ENCODE measurements around the gene PCDHA3.
"Not testable (repeated sequence)": the region's sequence is repeated elsewhere in the genome, so short reads cannot be mapped to it uniquely, and the experiment has no call there.

The PCDHA3 gene

GRCh38 chr5:140800816-140801493 is at the start of gene PCDHA3:
PCDHA3 (plus strand) TSS chr5:140801057.
- no peaks in the 10 kb centered on the region for H3K27me3 Mint-ChIP-seq (ENCODE audit: low read depth)
- H3K9me3 Mint-ChIP-seq: peaks cover 21% of the 10 kb centered on the region
- no peaks in the 10 kb centered on the region for H3K4me1 Mint-ChIP-seq (ENCODE audit: low read depth)
- peak within 1 kb of the TSS; percentile 6 for H3K27ac Mint-ChIP-seq
- no peaks in the 10 kb centered on the region for H3K36me3 Mint-ChIP-seq (ENCODE audit: low read depth)
- no peak within 1 kb of the TSS for H3K4me3 Mint-ChIP-seq

GRCh38 chr5:140753561-140753960 is 47.3 kb upstream of the PCDHA3 start:
- H3K27ac Mint-ChIP-seq: no peak overlapping the region
- no peaks in the 10 kb centered on the region for H3K36me3 Mint-ChIP-seq (ENCODE audit: low read depth)
- no peak overlapping the region for H3K4me3 Mint-ChIP-seq
- no peaks in the 10 kb centered on the region for H3K27me3 Mint-ChIP-seq (ENCODE audit: low read depth)
- peaks cover 78% of the 10 kb centered on the region for H3K9me3 Mint-ChIP-seq
- H3K4me1 Mint-ChIP-seq (ENCODE audit: low read depth): no peaks in the 10 kb centered on the region

DNA sequence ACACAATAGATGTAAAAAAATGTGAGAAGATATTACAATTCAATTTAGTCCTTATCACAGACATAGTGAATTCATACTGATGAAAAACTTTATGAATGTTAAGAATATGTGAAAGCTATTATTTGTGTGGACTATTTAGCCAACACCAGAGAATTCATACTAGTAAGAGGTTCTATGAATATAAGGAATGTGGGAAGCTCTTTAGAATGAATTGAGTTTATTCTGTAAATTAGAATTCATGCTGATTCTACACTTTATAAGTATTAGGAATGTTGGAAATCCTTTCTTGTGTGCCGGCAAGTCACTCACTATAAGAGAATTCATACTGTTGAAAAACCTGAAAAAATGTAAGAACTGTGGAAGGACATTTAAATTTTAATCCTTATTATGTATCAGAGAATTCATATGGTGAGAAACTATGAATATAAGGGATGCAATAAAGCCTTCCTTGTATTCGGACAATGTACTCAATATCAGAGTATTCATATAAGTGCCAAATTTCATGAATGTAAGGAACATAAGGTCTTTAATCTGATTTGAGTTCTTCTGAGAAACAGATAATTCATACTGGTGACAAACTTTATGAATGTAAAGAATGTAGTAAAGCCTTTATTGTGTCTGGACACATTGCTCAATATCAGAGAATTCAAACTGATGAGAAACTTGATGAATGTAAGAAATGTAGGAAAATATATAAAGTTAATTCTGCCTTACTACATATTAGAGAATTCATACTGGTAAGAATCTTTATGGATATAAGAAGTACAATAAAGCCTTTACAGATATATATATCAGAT is 36.5 kb upstream of the PCDHA3 start:
- Mint-ChIP-seq H3K9me3 (peaks cover 79% of the 10 kb centered on the region), H3K27ac (no peak overlapping the region), H3K4me1 (ENCODE audit: low read depth) (no peaks in the 10 kb centered on the region), H3K4me3 (no peak overlapping the region), H3K36me3 (ENCODE audit: low read depth) (peaks cover 3% of the 10 kb centered on the region), H3K27me3 (ENCODE audit: low read depth) (no peaks in the 10 kb centered on the region)

DNA sequence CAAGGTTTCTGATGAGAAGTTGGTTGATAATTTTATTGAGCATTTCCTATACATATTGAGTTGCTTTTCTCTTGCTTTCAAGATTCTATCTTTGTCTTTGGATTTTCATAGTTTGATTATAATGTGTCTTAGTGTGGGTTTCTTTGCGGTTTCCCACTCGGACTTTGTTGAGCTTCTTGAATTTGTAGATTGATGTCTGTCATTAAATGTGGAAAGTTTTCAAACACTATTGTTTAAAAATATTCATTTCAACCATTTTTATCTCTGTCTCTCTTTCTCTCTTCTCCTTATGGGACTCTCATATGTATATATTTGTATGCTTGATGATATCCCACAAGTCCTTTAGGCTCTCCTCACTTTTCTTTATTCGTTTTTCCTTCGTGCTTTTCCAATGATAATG is 33.4 kb upstream of the PCDHA3 start:
- Mint-ChIP-seq H3K9me3 (peaks cover 81% of the 10 kb centered on the region), H3K27ac (no peak overlapping the region), H3K4me1 (ENCODE audit: low read depth) (no peaks in the 10 kb centered on the region), H3K36me3 (ENCODE audit: low read depth) (peaks cover 3% of the 10 kb centered on the region), H3K4me3 (no peak overlapping the region), H3K27me3 (ENCODE audit: low read depth) (no peaks in the 10 kb centered on the region)

- Mint-ChIP-seq H3K27ac (no peak overlapping the region), H3K9me3 (peaks cover 76% of the 10 kb centered on the region), H3K4me1 (ENCODE audit: low read depth) (no peaks in the 10 kb centered on the region)
Measured at GRCh38 chr5:140780512-140780911, 20.3 kb upstream of the PCDHA3 start.

GRCh38 chr5:140785905-140786686 is 14.8 kb upstream of the PCDHA3 start, which contains the start of gene PCDHA1:
PCDHA1 (plus strand) TSS chr5:140786140.
- H3K36me3 Mint-ChIP-seq (ENCODE audit: low read depth): peaks cover 4% of the 10 kb centered on the region
- no peaks in the 10 kb centered on the region for H3K27me3 Mint-ChIP-seq (ENCODE audit: low read depth)
- no peaks in the 10 kb centered on the region for H3K4me1 Mint-ChIP-seq (ENCODE audit: low read depth)
- no peak within 1 kb of the TSS for H3K4me3 Mint-ChIP-seq
- no peak within 1 kb of the TSS for H3K27ac Mint-ChIP-seq
- peaks cover 39% of the 10 kb centered on the region for H3K9me3 Mint-ChIP-seq

More at GRCh38 chr5:140780512-140780911, 20.3 kb upstream of the PCDHA3 start:
- Mint-ChIP-seq H3K4me3 (no peak overlapping the region), H3K27me3 (ENCODE audit: low read depth) (no peaks in the 10 kb centered on the region), H3K36me3 (ENCODE audit: low read depth) (no peaks in the 10 kb centered on the region)

DNA sequence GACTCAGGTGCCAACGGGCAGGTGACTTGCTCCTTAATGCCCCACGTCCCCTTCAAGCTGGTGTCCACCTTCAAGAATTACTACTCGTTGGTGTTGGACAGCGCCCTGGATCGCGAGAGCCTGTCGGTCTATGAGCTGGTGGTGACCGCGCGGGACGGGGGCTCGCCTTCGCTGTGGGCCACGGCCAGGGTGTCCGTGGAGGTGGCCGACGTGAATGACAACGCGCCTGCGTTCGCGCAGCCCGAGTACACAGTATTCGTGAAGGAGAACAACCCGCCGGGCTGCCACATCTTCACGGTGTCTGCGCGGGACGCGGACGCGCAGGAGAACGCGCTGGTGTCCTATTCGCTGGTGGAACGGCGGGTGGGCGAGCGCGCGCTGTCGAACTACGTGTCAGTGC is 13.4 kb upstream of the PCDHA3 start:
- not testable (repeated sequence) for H3K4me3 Mint-ChIP-seq; H3K27ac Mint-ChIP-seq; H3K36me3 Mint-ChIP-seq (ENCODE audit: low read depth); H3K27me3 Mint-ChIP-seq (ENCODE audit: low read depth); H3K4me1 Mint-ChIP-seq (ENCODE audit: low read depth)
- H3K9me3 Mint-ChIP-seq: peaks cover 32% of the 10 kb centered on the region

DNA sequence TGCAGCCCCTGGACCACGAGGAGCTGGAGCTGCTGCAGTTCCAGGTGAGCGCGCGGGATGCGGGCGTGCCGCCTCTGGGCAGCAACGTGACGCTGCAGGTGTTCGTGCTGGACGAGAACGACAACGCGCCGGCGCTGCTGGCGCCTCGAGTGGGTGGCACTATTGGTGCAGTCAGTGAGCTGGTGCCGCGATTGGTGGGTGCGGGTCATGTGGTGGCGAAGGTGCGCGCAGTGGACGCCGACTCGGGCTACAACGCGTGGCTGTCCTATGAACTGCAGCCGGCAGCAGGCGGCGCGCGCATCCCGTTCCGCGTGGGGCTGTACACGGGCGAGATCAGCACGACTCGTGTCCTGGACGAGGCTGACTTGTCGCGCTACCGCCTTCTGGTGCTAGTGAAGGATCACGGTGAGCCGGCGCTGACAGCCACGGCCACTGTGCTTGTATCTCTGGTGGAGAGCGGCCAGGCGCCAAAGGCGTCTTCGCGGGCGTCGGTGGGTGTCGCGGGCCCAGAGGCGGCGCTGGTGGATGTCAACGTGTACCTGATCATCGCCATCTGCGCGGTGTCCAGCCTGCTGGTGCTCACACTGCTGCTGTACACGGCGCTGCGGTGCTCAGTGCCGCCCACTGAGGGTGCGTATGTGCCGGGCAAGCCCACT is 12.9 kb upstream of the PCDHA3 start:
- not testable (repeated sequence) for H3K4me1 Mint-ChIP-seq (ENCODE audit: low read depth); H3K36me3 Mint-ChIP-seq (ENCODE audit: low read depth); H3K27ac Mint-ChIP-seq; H3K4me3 Mint-ChIP-seq; H3K27me3 Mint-ChIP-seq (ENCODE audit: low read depth)
- H3K9me3 Mint-ChIP-seq: peaks cover 32% of the 10 kb centered on the region

GRCh38 chr5:140791089-140791488 is 9.8 kb upstream of the PCDHA3 start:
- no peak overlapping the region for H3K27ac Mint-ChIP-seq
- H3K4me1 Mint-ChIP-seq (ENCODE audit: low read depth): no peaks in the 10 kb centered on the region
- no peaks in the 10 kb centered on the region for H3K27me3 Mint-ChIP-seq (ENCODE audit: low read depth)
- H3K4me3 Mint-ChIP-seq: no peak overlapping the region
- peaks cover under 1% of the 10 kb centered on the region for H3K36me3 Mint-ChIP-seq (ENCODE audit: low read depth)
- H3K9me3 Mint-ChIP-seq: peaks cover 38% of the 10 kb centered on the region

GRCh38 chr5:140794595-140795258 is 6.1 kb upstream of the PCDHA3 start, which contains the start of gene PCDHA2:
PCDHA2 (plus strand) TSS chr5:140794852.
- H3K36me3 Mint-ChIP-seq (ENCODE audit: low read depth): no peaks in the 10 kb centered on the region
- peaks cover 36% of the 10 kb centered on the region for H3K9me3 Mint-ChIP-seq
- H3K27ac Mint-ChIP-seq: no peak within 1 kb of the TSS
- H3K27me3 Mint-ChIP-seq (ENCODE audit: low read depth): no peaks in the 10 kb centered on the region
- no peaks in the 10 kb centered on the region for H3K4me1 Mint-ChIP-seq (ENCODE audit: low read depth)
- no peak within 1 kb of the TSS for H3K4me3 Mint-ChIP-seq

- Mint-ChIP-seq H3K27ac (no peak overlapping the region), H3K36me3 (ENCODE audit: low read depth) (no peaks in the 10 kb centered on the region), H3K4me3 (no peak overlapping the region), H3K9me3 (peaks cover 40% of the 10 kb centered on the region), H3K4me1 (ENCODE audit: low read depth) (no peaks in the 10 kb centered on the region), H3K27me3 (ENCODE audit: low read depth) (no peaks in the 10 kb centered on the region)
Measured at GRCh38 chr5:140795259-140795641, 5.6 kb upstream of the PCDHA3 start.

DNA sequence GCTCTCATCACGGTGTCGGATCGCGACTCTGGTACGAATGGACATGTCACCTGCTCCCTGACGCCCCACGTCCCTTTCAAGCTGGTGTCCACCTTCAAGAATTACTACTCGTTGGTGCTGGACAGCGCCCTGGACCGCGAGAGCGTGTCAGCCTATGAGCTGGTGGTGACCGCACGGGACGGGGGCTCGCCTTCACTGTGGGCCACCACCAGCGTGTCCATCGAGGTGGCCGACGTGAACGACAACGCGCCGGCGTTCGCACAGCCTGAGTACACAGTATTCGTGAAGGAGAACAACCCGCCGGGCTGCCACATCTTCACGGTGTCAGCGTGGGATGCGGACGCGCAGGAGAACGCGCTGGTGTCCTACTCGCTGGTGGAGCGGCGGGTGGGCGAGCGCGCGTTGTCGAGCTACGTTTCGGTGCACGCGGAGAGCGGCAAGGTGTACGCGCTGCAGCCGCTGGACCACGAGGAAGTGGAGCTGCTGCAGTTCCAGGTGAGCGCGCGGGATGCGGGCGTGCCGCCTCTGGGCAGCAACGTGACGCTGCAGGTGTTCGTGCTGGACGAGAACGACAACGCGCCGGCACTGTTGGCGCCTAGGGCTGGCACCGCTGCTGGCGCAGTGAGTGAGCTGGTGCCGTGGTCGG is 4.7 kb upstream of the PCDHA3 start:
- H3K36me3 Mint-ChIP-seq (ENCODE audit: low read depth); H3K27ac Mint-ChIP-seq; H3K4me1 Mint-ChIP-seq (ENCODE audit: low read depth); H3K4me3 Mint-ChIP-seq; H3K27me3 Mint-ChIP-seq (ENCODE audit: low read depth): not testable (repeated sequence)
- H3K9me3 Mint-ChIP-seq: peaks cover 36% of the 10 kb centered on the region

DNA sequence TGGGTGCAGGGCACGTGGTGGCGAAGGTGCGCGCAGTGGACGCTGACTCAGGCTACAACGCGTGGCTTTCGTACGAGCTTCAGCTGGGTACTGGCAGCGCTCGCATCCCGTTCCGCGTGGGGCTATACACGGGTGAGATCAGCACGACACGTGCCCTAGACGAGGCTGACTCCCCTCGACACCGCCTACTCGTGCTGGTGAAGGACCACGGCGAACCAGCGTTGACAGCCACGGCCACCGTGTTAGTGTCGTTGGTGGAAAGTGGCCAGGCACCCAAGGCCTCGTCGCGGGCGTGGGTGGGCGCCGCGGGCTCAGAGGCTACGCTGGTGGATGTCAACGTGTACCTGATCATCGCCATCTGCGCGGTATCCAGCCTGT is 4.2 kb upstream of the PCDHA3 start:
- Mint-ChIP-seq H3K4me1 (ENCODE audit: low read depth) (no peaks in the 10 kb centered on the region), H3K36me3 (ENCODE audit: low read depth) (no peaks in the 10 kb centered on the region), H3K9me3 (peaks cover 35% of the 10 kb centered on the region), H3K27me3 (ENCODE audit: low read depth) (no peaks in the 10 kb centered on the region), H3K27ac (no peak overlapping the region), H3K4me3 (no peak overlapping the region)

- H3K27me3 Mint-ChIP-seq (ENCODE audit: low read depth): no peaks in the 10 kb centered on the region
- H3K9me3 Mint-ChIP-seq: peaks cover 23% of the 10 kb centered on the region
- H3K36me3 Mint-ChIP-seq (ENCODE audit: low read depth): no peaks in the 10 kb centered on the region
- H3K27ac Mint-ChIP-seq: no peak overlapping the region
- no peaks in the 10 kb centered on the region for H3K4me1 Mint-ChIP-seq (ENCODE audit: low read depth)
- H3K4me3 Mint-ChIP-seq: no peak overlapping the region
Measured at GRCh38 chr5:140801494-140801841, 611 bp downstream of the PCDHA3 start.

Measured in T-helper 1 cell treated with Interleukin-12 subunit alpha and Interleukin-12 subunit beta and Interleukin-4 antibody, amounts not matched to agents 30 μg/mL and 1 μg/mL, for 36 hours (primary cell).